ENCODE results near the gene ZRSR2. TPM values are rescaled to one million over a fixed set of nuclear protein-coding genes. Genes with fewer than 3 reads are reported as not detected.
A peak's percentile ranks its signal among the peaks of the same experiment; 100 is the strongest.

ZRSR2 gene
- total RNA-seq, 1 experiment from 2014 or later, result 6.4 TPM

DNA sequence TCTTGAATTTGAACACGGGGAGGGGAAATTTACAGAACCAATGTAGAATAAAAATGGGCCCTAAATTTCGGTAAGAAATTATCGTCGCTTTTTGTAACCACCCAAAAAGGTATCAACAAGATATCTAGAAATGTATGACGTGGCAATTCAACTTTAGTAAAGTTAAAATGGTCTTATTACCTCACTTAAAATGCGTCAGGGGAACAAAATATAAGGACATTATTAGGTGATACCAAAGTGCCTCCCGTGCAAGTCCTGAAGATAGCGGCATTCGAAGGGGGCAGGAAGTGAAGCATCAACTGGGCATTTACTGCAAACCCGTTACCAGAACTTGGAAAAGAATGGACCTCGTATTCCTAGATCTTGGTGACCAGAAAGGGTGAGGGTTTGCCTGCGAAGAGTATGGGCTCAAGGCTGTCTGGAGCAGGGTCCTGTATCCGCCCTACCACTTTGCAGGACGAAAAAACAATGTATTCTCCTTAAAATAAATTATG is 63.3 kb downstream of the ZRSR2 start:
- no peaks in the 10 kb centered on the region for H3K9me2 ChIP-seq (replicated peaks; ENCODE audit: low read length)
- no peaks in the 10 kb centered on the region for H3K36me3 ChIP-seq (ENCODE audit: low read depth, low read length)
- ATAC-seq (no peak), DNase-seq (peak; percentile 15)
- no peaks in the 10 kb centered on the region for H4K20me1 ChIP-seq (ENCODE audit: low read length)
- no peaks in the 10 kb centered on the region for H3F3A ChIP-seq (ENCODE audit: low read length, unreplicated experiment)
- peaks cover 18% of the 10 kb centered on the region; the same call in 1 of the 2 replicates for H3K79me2 ChIP-seq (ENCODE audit: low read length)
- TF ChIP-seq EZH2phosphoT487 (IDR thresholded peaks at IDR 0.05; ENCODE audit: borderline replicate concordance, low read length) (no peak), EZH2 (IDR thresholded peaks at IDR 0.05; ENCODE audit: low read length, unreplicated experiment) (no peak)
- TF ChIP-seq, protein P1, sequence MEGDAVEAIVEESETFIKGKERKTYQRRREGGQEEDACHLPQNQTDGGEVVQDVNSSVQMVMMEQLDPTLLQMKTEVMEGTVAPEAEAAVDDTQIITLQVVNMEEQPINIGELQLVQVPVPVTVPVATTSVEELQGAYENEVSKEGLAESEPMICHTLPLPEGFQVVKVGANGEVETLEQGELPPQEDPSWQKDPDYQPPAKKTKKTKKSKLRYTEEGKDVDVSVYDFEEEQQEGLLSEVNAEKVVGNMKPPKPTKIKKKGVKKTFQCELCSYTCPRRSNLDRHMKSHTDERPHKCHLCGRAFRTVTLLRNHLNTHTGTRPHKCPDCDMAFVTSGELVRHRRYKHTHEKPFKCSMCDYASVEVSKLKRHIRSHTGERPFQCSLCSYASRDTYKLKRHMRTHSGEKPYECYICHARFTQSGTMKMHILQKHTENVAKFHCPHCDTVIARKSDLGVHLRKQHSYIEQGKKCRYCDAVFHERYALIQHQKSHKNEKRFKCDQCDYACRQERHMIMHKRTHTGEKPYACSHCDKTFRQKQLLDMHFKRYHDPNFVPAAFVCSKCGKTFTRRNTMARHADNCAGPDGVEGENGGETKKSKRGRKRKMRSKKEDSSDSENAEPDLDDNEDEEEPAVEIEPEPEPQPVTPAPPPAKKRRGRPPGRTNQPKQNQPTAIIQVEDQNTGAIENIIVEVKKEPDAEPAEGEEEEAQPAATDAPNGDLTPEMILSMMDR (conservative IDR thresholded peaks at IDR 0.05; ENCODE audit: low read depth, low read length), result no peak
- peak overlapping the region; percentile 60 for H2AFZ ChIP-seq (ENCODE audit: low read length)
- H3K9me3 ChIP-seq (ENCODE audit: low read length), result no peaks in the 10 kb centered on the region
- TSS peak; percentile 55 for BruUV-seq (replicated peaks)
- peak overlapping the region; percentile 90 for H3K4me2 ChIP-seq (ENCODE audit: low read length)
- POLR2A ChIA-PET (ENCODE audit: unreplicated experiment), result no interaction called here
- H3K27ac ChIP-seq (ENCODE audit: low read length), result no peak overlapping the region
- peak overlapping the region; percentile 62 for H3K9ac ChIP-seq (ENCODE audit: low read length)
- CTCF ChIA-PET, result no interaction called here
- peak overlapping the region; percentile 80 for H3K4me3 ChIP-seq (ENCODE audit: low read length)
- intact Hi-C loops (cut with micrococcal nuclease), result loop anchor here (2.0 to 10.0 kb wide), 3 partner anchors 63 to 811 kb away; partner anchors contain the start of genes GRPR and ZRSR2
- no peaks in the 10 kb centered on the region for H3K27me3 ChIP-seq (ENCODE audit: low read length)
- H3K4me1 ChIP-seq (ENCODE audit: insufficient read depth, low read length), result peaks cover 36% of the 10 kb centered on the region

DNA sequence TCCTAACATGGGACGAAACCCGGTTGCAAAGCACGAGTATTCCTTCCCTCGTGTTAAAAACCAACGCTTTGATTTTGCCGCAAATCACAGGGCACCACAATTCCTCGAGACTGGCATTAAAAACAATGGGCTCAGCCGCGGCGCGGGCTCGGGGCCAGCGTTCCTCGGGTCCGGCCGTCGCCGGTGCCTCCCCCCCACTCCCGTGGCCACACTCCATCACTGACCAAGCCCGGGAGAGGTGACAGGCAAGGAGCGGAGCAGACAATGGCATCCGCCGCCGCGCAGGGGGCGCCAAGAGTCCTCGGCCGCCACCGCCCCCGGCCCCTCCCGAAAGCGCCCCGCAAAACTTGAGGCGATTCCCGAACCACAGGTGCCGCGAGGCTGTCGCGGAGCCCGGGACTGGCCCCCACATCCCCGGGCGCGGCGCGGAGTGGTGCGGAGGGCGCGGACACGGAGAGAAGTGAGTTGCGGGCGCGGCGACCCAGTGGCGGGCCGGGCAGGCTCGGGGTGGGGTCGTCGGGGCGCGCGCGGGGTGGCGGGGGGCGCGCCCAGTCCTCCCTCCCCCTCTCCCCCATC is 63.9 kb downstream of the ZRSR2 start:
- Histone ChIP-seq H3K9ac (ENCODE audit: low read length) (peak overlapping the region; percentile 62), H3K27me3 (ENCODE audit: low read length) (no peaks in the 10 kb centered on the region), H3K9me2 (replicated peaks; ENCODE audit: low read length) (no peaks in the 10 kb centered on the region), H3F3A (ENCODE audit: low read length, unreplicated experiment) (no peaks in the 10 kb centered on the region), H3K4me1 (ENCODE audit: insufficient read depth, low read length) (peaks cover 36% of the 10 kb centered on the region), H3K79me2 (ENCODE audit: low read length) (peaks cover 18% of the 10 kb centered on the region; the same call in 1 of the 2 replicates), H3K36me3 (ENCODE audit: low read depth, low read length) (no peaks in the 10 kb centered on the region), H3K4me2 (ENCODE audit: low read length) (peak overlapping the region; percentile 90), H4K20me1 (ENCODE audit: low read length) (no peaks in the 10 kb centered on the region), H3K9me3 (ENCODE audit: low read length) (no peaks in the 10 kb centered on the region), H3K4me3 (ENCODE audit: low read length) (peak overlapping the region; percentile 80), H3K27ac (ENCODE audit: low read length) (no peak overlapping the region), H2AFZ (ENCODE audit: low read length) (peak overlapping the region; percentile 60)
- ChIA-PET CTCF (interaction anchor here (0.7 kb wide), 1 partner anchor 118 kb away, joined by 3 read pairs; no protein-coding TSS in a partner anchor), POLR2A (ENCODE audit: unreplicated experiment) (interaction anchor here (0.6 kb wide), 1 partner anchor 115 kb away, joined by 3 read pairs; no protein-coding TSS in a partner anchor)
- peak; percentile 22 for DNase-seq
- intact Hi-C loops (cut with micrococcal nuclease), result loop anchor here (10.0 kb wide), 2 partner anchors 271 to 811 kb away; partner anchors contain the start of gene GRPR
- BruUV-seq (replicated peaks), result no TSS peak
- ATAC-seq, result peak; percentile 43
- no peak for TF ChIP-seq EZH2 (IDR thresholded peaks at IDR 0.05; ENCODE audit: low read length, unreplicated experiment)
- TF ChIP-seq, protein P1 (conservative IDR thresholded peaks at IDR 0.05; ENCODE audit: low read depth, low read length), result peak; percentile 36; the same call in 1 of the 2 replicates

Data from PC-3 (cell line).